Ecto neural progenitor cell (in vitro differentiated cells): ENCODE measurements around the gene PAQR4.

Experiments
- DNase-seq: peaks from one replicate; pipeline ENCODE4 v3.0.0-alpha.2; 2018; ENCODE audit warnings: low spot score

The PAQR4 gene

DNA sequence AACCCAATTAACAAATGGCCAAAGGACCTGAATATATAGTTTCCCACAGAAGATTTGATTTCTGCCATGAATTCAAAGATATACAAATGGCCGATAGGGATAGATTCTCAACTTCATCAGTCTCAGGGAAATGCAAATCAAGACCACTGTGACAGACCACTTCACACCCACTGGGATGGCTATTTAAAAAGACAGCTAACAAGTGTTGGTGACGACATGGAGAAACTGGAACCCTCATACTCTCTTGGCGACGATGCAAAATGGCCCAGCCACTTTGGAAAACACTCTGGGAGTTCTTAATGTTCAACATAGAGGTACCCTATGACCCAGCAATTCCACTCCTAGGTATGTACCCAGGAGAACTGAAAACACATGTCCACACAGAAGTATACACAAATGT lies 22.5 kb upstream of the PAQR4 start:
- no peak for DNase-seq

DNA sequence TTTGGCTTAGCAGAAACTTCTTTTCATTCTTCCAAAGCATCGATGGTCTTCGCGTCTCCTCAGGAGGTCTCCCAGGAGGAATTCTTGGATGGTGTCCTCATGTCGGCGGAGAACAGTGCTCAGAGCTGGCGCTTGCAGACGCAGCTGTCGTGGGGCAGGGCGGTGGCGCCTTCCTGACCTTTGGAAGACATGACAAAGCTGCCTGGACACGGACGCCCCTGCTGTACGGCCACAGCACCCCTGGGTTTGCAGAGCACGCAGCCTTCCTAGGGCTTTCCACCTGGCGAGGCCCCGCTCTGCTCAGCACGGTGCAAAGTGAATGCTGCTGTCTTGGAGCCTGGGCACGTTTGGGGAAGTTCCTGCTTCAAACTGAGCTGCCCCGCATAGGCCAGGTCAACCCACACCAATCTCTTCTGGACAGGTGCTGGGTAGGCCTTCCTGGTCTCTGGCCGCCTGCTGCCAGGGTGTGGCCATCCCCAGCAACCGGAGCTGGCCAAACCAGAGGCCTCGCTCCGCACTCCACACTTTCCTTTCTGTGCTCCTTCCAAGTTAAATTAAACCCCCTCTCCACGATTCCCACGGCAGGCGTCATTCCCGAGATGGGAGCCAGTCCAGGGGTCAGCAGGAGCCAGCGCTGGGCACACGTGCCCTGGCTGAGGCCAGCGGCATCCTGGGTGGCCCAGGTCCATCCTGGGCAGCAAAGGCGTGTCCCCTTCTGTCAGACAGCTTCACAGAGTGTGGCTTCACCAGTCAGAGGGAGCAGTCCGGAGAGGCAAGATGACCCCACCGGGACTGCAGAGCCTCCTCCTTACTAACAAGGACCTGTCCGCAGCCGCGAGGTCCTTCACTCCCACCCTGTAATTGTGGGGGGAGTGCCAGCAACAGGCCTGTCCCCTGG lies 20.1 kb upstream of the PAQR4 start:
- no peak for DNase-seq

DNA sequence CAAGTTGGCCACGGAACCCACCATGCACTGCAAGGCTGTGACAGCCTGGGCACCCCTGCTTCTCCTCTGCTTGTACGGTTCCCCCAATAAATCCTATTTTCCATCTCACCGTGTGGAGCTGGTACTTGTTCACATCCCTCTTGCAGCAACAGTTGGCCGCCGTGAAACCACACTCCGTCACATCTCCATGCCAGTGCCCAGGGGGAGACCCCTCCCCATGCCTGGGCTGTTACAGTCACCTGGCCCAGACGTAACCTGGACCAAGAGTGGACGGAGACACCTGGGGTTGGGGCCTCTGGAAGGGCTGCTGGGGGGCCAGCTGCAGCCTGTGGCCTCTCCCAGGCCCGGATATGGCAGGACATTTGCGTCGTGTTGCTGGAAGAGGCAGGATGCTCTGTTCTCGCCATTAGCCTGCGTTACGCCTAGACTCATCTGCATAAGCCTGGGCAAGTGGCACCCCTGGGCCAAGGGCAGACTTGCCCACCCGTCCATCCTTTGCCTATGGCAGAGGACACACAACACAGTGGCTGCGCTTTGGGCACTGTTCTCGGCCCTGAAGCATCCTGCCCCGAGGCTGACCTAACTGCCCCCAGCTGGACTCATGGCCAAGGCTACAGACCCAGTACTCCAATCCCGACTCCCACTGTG lies 19.3 kb upstream of the PAQR4 start:
- DNase-seq, result peak; percentile 41

DNA sequence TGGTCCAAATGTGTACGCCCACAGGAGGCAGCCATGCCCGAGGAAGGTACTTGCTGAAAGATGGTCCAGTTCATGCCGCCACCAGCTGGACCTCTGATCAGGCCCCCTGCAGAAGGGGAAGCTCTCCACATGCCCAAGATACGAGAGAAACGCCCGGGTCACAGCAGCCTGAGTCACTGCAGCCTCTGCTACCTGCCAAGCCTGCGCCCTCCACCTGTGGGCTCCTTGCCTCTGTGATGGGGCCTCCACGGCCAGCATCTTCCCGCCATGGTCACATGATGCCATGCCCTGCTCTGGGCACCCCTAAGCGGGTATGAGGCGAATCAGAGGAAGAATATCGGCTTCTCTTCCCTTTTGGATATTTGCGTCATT lies 18.8 kb upstream of the PAQR4 start:
- DNase-seq, result no peak

DNA sequence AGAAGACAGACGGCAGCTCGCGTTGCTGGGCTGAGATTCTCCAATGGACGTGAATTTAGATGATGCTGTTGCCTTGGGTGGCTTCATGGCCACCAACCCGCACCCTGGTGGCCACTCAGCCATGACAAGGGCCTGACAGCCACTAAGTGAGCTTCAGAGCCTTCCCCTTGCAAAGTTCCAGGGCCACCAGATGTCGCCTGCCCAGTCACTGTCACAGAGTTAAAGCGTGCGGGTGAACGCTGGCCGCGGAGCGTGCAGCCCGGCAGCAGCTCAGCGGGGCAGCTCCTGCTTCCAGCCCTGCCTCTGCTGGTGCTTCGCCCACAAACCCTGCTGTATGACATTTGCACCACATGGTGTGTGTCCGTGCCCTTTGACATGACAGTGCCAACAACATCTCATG lies 18.4 kb upstream of the PAQR4 start:
- DNase-seq, result no peak

DNA sequence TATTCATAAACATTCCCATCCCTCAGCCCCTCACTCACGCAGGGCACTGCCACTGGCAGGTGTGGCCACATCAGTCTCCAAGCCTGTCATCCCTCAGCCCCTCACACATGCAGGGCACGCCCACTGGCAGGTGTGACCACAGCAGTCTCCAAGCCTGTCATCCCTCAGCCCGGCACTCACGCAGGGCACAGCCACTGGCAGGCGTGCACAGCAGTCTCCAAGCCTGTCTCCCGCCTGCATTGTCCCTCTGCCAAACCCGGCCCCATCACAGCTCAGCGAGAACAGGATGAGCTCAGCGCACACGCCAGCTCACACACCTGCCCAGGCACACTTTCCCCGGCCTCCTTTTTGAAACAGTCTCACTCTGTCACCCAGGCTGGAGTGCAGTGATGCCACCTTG lies 16.5 kb upstream of the PAQR4 start:
- DNase-seq, result peak; percentile 44

DNA sequence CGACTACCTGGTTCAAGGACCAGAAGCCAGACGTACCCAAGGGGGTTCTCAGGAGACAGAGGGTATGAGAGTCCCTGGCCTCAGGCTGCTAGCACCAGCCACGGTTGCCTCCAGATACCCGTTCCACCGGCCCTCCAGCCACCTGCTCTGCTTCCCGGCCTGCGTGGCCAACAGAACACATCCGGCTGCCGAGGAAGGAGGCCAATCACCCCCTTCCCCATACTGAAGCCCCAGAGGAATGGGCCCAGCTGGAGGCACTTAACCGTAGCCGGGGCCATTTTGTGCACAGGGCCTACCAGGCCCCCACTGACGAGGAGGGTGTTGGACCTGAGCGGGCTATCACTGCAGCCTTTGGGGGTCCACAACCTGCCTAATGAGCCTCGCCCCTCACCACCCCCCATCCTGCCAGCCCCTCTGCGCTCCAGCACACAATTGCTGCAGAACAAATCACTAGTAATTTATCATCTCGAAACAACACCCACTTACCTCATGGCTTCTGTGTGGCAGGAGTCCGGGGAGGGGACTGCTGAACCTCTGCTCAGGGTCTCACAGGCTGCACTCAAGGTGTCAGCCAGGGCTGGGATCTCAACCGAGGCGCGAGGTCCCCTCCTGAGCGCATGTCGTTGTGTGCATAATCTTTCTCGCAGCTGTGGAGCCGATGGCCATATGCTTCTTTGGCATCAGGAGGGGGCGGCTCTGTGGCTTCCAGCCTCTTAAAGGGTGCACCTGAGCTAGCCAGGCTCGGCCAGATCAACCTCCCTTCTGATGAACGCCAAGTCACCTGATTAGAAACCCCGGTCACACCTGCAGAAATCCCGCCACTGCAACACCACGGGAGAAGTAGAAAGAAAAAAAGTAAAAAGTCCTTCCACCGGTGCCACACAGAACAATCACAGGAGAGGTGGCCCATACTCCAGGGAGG lies 15.2 kb upstream of the PAQR4 start:
- no peak for DNase-seq

DNA sequence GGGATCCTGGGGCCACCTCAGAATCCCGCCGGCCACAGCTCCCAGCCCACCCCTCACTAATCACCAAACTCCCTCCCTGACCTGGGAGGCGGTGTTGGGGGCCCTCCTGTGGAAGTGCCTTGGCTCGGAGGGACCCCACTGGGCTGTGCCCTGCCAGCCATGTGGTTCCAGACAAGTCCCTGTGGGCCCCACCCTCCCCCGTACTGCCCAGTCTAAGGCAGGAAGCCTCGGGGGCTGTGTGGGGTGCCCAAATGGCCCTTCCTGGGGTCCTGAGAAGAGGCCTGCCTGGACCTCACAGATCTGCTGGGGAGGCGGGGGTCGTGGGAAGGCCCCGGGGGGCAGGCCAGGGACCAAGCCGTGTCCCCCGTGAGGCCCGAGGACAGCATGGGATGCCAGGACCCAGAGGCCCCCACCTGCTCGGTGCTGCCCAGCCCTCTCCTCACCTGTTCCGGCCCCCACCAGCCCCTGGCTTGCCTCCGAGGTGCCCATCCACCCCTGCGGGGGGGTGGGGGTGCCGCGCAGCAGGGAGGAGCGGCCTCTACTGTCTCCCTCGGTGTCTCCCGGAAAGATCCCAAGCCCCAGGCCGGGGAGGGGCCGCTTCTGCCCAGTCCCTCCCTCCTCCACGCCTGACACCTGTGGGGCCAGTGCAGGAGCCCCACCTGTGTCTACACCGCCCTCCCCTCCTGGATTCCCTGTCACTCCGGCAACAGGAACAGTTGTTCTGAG lies 14.3 kb upstream of the PAQR4 start:
- peak; percentile 43 for DNase-seq

DNA sequence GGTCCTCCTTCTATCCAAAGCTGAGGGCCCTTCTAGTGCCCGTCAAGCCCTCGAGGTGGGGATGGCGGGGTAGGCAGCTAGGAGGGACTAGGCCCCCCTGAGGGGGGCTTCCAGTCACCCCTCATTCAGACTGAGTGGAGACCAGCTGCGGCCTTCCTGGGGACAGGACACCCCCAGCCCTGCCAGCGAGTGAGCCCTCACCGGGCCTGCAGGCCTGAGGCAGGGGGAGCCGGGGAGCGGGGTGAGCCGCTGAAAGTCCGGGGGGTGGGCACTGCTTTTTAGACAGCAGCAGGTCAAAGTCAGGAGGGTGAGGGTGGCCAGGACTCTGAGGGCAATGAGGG lies 13.7 kb upstream of the PAQR4 start:
- DNase-seq, result peak; percentile 42

DNA sequence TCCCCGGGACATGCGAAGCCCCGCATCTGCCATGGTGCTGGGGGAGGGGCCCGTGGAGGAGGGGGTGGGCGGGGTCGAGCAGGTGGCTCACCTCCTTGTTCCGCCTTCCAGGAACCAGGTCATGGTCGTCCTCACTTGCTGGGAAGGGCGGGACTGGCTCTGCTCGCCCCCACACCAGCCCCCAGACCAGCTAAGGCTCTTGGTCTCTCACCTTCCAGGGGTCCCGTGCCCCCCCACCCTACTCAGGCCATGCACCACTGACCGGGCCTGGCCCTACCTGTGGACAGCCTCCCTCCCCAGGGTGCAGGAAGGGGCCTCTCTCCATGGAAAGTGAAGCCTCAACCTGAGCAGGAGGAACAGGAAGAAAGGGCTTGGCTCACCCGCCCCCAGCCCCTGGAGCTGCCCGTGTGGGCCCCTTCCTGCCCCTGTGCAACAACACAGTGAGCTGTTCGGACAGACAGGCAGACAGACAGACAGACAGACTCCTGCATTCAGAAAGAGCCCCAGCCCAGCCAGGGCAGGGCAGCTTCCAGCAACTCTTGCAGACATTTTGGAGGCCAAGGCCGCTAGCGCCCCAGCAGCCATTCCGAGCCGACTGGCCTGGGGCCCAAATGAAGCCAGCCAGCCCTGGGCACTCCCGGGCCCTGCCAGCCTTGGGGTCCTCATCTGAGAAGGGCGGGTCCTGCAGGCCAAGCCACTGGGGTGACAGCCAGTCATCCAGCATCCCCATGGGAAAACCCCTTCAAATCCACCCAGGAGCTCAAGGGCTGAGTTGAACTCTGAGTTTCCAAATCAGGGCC lies 13.2 kb upstream of the PAQR4 start:
- peak; percentile 46 for DNase-seq

DNA sequence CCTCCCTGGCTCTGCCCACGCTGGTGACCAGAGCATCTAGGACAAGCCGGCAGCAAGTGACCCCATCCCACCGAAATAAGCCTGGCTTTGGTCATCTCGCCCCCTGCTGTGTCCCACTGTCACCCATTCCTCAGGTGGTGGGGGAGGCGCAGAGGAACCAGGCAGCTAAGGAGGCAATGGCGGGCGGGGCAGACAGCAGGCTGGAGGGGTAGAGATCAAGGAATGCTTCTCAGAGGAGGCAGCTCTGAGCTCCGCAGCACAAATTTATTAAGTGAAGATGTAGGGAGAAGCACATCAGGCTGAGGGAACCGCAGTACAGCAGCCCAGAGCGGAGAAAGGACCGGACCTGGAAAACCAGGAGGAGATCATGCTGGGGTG lies 12.6 kb upstream of the PAQR4 start:
- no peak for DNase-seq

DNA sequence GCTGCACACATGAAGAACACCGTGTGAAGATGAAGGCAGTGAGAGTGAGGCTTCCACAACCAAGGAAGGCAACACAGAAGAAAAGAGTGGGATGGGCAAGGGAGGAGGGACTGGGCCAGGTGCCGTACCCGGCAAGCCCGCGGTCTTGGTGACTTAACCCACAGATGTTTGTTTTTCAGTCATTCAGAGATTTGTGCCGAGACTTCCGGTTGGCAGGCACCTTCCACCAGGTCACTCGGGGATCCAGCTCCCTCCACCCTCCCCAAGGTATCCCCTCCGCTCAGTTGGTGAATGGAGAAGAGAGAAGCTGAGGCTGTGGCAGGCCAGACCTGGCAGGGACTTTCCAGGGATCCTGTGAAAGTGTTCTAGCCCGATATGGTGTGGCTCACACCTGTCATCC lies 9.9 kb upstream of the PAQR4 start:
- no peak for DNase-seq

DNA sequence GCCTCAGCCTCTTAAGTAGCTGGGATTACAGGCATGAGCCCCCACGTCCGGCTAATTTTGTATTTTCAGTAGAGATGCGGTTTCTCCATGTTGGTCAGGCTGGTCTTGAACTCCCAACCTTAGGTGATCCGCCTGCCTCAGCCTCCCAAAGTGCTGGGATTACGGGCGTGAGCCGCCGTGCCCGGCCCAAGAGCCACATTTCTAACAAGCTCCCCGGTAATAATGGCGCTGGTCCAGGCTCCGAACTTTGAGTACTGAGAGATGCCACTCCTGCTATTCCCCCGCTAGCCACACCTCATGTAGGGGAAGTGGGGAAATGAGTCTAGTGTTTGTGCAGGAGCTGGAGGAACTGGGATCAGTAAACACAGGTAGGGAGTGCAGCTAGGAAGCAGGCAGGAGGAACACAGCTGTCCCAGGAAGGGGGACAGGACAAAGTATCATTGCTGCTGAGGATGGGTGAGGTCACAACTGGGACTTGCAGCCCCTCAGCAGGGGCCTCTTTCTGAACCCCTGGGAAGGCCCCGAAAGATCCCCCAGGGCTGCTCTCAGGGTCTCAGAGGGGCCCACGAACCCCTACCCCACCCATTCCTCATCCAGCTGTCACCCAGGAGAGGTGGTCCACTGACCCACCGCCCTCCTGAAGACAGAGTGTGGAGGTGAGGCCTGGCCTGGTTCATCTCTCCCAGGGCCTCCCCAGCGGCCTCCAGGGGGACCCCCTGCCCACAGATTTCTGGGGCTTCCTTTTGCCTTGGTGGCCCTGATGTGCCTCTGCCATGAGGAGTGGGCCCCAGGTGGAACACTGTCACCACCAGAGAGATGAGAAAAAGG lies 8.8 kb upstream of the PAQR4 start:
- DNase-seq, result no peak

DNA sequence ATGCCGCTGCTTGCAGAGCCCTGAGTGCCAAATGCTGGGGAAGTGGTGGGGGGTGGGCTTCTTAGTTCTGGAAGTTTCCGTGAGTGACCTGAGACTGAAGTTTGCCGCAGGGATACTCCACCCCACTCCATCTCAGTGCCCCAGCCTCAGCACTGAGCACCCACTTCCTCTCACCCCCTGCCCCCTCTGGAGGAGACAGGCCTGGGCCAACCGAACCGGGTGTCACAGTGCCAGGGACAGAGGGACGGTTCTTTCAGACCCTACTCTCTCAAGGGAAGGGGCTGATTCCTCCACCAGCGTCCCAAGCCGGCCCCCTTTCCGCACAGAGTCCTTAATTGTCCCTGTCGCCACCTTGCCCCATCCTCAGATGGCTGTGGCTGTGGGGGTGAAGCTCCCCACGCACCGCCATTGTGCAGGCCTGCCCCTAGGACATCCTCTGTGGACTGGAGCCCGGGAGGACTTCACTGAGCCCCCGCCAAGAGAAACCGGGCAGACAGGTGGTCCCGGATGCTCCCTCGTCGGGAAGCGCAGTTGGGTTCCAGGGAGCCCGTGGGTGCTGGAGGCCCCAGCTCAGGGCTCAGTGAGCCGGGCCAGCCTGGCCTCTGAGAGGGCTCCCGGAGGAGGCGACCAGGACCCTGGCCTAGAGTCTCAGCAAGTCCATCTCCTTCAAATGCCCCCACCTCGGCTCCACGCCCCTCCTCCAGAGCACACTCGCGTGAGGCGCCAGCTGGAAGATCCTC lies 6.6 kb upstream of the PAQR4 start:
- peak; percentile 65 for DNase-seq

DNA sequence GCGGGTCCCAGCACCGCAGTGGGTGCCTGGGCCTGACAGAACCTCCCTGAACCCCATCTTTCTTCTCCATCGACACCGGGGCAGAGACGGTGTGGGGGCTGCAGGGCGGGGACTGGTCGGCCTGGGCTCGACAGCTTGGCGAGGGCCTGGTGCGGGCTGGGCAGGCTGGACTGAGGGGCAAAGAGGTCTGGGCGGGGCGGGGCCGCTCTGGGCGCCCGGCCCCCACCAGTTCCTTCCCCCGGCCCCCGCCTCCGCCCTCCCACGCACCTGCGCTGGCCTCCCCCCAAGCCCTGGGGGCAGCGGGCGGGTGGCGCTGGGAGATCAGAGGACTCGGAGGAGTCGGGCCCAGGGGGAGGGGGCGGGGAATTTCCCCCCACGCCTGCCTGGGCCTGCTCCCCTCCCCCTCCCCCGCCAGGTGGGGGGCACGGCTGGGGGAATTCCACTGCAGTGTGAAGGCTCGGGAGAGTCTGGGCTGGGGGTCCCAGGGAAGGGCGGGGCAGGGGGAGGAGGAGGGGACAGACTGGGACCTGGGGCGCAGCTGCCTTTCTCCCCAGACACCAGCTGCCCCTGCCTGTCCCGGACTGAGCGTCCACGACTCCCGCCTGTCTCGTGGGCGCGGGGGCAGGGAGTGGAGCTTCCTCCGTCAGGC lies 6.0 kb upstream of the PAQR4 start:
- peak; percentile 64 for DNase-seq

DNA sequence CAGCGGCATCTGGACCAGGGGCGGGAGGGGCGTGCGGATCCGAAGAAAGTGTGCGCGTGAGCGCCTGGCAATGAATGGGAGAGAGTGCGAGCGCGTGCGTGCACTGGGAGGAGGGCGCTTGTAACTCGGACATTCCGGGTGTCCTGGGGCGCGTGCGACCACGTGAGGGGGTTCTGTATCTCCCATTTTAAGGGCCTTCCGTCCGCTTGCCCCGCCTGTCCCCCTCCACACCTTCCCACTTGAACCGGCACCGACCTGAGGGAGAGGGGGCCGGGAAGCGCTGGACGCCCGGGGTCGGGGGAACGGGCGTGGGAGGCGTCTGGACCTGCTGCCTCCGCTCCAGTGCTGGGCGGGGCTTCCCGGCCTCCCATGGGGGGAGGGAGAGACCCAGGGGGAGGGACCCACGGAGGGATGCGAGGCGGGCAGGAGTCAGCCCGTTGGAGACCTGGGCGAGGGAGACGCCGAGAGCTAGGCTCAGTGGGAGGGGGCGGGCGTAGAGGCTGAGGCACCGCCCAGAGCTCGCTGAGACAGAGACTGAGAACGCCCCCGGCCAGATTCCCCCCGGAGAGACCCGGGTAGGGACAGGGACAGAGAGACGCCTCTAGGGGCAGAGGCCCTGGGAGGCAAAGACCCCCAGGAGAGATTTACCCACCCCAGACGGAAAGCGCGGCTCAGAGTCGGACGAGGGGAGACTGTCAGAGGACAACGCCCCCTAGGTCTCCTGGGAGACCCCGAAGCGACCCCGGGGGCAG lies 5.2 kb upstream of the PAQR4 start, which contains the start of gene KREMEN2:
TSS of gene KREMEN2 (plus strand) at position 553 of the 752 bp plus-strand sequence. CDS start 246 bp downstream, outside the sequence.
- peak; percentile 83 for DNase-seq

DNA sequence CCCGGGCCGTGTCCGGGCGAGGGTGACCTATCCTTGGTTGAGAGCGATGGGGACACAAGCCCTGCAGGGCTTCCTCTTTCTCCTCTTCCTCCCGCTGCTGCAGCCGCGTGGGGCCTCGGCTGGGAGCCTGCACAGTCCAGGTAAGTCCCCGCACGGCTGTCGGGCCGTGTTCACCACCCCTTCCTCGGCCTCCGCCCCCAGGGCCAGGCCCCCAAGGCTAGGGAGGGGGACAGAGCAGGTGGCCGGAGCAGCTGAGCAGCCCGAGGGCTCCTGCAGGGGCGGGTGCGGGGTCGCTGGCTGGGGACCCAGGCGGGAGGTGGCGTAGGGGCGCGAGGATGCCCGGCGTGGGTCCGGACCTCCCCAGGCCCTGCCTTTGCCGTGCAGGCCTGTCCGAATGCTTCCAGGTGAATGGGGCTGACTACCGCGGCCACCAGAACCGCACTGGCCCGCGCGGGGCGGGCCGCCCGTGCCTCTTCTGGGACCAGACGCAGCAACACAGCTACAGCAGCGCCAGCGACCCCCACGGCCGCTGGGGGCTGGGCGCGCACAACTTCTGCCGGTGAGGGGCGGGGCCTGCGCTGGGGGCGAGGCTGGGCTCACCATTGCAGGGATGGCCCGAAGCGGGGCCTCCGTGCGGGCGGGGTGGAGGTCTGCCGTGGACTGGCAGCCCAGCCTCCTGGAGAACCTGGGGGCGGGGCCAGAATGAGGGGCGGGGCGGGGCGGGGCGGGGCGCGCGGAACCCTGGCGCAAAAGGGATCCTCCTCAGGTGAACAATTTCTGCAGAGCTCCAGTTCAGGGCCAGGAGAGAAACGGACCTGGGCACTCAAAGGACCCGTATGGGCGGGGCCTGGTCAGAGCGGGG lies 4.4 kb upstream of the PAQR4 start:
- peak; percentile 93 for DNase-seq
